Upper lobe of right lung (tissue), 1 donor: Measurements from ENCODE around the gene GJB4. TPM values are rescaled to one million over a fixed set of nuclear protein-coding genes. Genes with fewer than 3 reads are reported as not detected.
"Not testable (repeated sequence)": the region's sequence is repeated elsewhere in the genome, so short reads cannot be mapped to it uniquely, and the experiment has no call there.

ENCODE experiments used
- ATAC-seq: fragments of 200-7000 bp; cut with Tn5 transposase; one replicate; pipeline ENCODE4 v1.9.1; 2020; ENCODE audit warnings: mild to moderate bottlenecking, moderate library complexity
- DNase-seq: peaks from one replicate; pipeline ENCODE4 v3.0.0-alpha.2; 2020
- H3K27ac ChIP-seq: fragments of 200-600 bp; one replicate; pipeline ENCODE4 v1.8.0; 2022
- H3K27me3 ChIP-seq: fragments of 200-600 bp; one replicate; pipeline ENCODE4 v1.8.0; 2022; ENCODE audit warnings: mild to moderate bottlenecking
- H3K36me3 ChIP-seq: fragments of 200-600 bp; one replicate; pipeline ENCODE4 v1.8.0; 2022
- H3K4me1 ChIP-seq: fragments of 200-600 bp; one replicate; pipeline ENCODE4 v1.8.0; 2022
- H3K4me3 ChIP-seq: fragments of 200-600 bp; one replicate; pipeline ENCODE4 v1.8.0; 2022; ENCODE audit warnings: mild to moderate bottlenecking
- H3K9me3 ChIP-seq: fragments of 200-600 bp; one replicate; pipeline ENCODE4 v1.8.0; 2022
- intact Hi-C: fragments of 100-400 bp; cut with DNase I; formaldehyde crosslinking; loops from one replicate; pipeline ENCODE4 v1.11.0; 2022
- total RNA-seq: library from RNA; stranded (reverse); fragmentation: NEBNext Ultra II Directional; extraction: Animal tissue kit (Norgen Biotek cat#: 25700); gene quantifications from one replicate; pipeline ENCODE4 v1.2.1, GENCODE V29; 2021
- TF ChIP-seq, protein P1 (sequence below): fragments of 200-600 bp; IDR thresholded peaks from one replicate; pipeline ENCODE4 v1.8.0; 2022; ENCODE audit warnings: antibody characterized with exemption
- donor health status: DM: no; HTN: yes; CAD: no; lungs with severe emphysema.

GJB4 gene
- total RNA-seq, 1 donor from 2014 or later: not detected

DNA sequence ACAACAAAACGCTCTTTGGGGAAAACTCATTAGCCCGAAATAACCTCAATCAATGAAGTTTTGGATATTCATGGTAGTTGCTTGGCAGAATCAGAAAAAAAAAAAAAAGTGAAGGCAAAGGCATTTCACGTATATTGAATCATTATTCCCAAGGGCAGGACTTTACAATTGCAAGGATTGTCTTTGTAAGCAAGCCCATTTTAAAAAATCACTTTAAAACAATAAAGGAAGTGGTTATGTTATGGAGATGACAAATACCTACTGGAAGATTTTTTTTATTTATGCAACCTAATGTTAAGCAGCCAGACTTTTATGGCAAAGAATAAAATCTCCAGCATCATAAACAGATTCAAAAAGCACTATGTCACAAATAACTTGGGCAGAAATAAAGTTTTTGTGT lies 9.3 kb downstream of the GJB4 start:
- no peak for DNase-seq
- no peaks in the 10 kb centered on the region for H3K9me3 ChIP-seq

DNA sequence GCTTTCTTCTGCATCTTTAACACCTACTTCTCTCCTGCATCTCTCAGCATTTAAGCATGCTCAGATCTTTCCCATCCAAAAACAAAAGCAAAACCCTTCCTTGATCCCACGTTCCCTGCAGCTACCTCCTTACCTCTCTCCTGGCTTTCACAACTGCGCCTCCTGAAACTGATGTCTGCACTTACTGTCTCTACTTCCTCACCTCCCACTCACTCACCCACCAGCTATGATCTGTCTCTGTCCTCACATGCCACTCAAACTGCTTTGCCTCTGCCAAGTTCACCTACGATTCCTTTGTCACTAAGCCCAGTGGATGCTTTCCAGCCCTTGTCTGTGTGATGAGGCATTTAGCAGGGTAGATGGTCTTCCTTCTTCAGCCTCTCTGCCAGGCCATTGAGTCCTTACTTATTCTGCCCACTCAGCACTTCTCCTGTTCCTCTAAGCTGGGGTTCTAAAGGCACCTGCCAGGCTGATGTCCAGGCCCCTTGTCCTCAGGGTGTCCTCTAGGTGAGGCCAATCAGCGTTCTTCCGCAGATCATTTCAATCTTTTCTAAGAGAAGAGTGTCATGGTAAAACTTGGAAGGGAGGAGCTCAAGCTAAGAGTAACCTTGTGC lies 11.5 kb downstream of the GJB4 start:
- intact Hi-C loops: no loop called here
- ATAC-seq (no peak), DNase-seq (no peak)
- TF ChIP-seq, protein P1, sequence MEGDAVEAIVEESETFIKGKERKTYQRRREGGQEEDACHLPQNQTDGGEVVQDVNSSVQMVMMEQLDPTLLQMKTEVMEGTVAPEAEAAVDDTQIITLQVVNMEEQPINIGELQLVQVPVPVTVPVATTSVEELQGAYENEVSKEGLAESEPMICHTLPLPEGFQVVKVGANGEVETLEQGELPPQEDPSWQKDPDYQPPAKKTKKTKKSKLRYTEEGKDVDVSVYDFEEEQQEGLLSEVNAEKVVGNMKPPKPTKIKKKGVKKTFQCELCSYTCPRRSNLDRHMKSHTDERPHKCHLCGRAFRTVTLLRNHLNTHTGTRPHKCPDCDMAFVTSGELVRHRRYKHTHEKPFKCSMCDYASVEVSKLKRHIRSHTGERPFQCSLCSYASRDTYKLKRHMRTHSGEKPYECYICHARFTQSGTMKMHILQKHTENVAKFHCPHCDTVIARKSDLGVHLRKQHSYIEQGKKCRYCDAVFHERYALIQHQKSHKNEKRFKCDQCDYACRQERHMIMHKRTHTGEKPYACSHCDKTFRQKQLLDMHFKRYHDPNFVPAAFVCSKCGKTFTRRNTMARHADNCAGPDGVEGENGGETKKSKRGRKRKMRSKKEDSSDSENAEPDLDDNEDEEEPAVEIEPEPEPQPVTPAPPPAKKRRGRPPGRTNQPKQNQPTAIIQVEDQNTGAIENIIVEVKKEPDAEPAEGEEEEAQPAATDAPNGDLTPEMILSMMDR: no peak
- H3K4me1 ChIP-seq: no peaks in the 10 kb centered on the region
- no peaks in the 10 kb centered on the region for H3K27me3 ChIP-seq
- no peak overlapping the region for H3K4me3 ChIP-seq
- no peak overlapping the region for H3K27ac ChIP-seq
- no peaks in the 10 kb centered on the region for H3K9me3 ChIP-seq
- H3K36me3 ChIP-seq: no peaks in the 10 kb centered on the region

More for the DNA sequence above, 9.3 kb downstream of the GJB4 start:
- Histone ChIP-seq H3K4me3 (no peak overlapping the region), H3K4me1 (no peaks in the 10 kb centered on the region), H3K27me3 (no peaks in the 10 kb centered on the region), H3K36me3 (no peaks in the 10 kb centered on the region), H3K27ac (no peak overlapping the region)
- TF ChIP-seq, protein P1: no peak
- ATAC-seq: no peak
- intact Hi-C loops: no loop called here

DNA sequence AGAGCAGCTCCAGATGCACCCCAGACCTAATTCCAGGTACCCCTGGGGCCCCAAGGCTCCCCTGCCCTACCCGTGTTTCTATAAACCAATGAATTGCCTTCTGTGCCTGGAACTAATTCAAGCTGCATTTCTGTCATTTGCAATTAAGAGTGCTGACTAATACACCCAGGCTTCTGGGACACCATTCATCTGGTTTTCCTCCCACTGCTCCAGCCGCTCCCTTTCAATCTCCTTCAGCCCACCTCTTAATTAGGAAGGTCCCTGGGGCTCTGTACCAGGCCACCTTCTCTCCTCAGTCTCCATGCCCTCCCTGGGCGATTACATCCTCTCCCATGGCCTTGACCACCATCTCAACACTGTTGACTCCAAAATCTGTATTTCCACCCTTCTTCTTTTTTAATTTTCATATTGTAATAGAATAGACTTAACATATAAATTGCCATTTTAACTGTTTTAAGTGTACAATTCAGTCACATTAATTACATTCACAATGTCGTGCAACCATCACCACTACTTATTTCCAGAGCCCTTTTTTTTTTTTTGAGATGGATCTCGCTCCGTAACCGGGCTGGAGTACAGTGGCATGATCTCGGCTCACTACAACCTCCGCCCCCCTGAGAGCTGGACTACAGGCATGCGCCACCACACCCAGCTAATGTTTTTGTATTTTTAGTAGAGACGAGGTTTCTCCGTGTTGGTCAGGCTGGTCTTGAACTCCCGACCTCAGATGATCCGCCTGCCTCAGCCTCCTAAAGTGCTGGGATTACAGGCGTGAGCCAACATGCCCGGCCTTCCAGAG lies 12.2 kb downstream of the GJB4 start:
- peaks cover 8% of the 10 kb centered on the region for H3K27me3 ChIP-seq
- no peak overlapping the region for H3K27ac ChIP-seq
- DNase-seq: no peak
- no peaks in the 10 kb centered on the region for H3K4me1 ChIP-seq
- intact Hi-C loops: no loop called here
- ATAC-seq: no peak
- TF ChIP-seq, protein P1: no peak
- H3K9me3 ChIP-seq: no peaks in the 10 kb centered on the region
- no peaks in the 10 kb centered on the region for H3K36me3 ChIP-seq
- no peak overlapping the region for H3K4me3 ChIP-seq

DNA sequence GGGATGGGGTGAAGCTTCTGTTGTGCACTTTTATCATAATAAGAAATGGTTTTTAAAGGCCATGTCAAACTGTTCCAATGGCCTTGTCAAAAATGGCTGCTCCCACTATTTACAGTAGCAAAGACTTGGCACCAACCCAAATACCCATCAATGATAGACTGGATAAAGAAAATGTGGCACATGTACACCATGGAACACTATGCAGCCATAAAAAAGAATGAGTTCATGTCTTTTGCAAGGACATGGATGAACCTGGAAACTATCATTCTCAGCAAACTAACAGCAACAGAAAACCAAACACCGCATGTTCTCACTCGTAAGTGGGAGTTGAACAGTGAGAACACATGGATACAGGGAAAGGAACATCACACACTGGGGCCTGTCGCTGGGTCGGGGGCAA lies 13.6 kb downstream of the GJB4 start:
- H3K36me3 ChIP-seq, DNase-seq, intact Hi-C loops, ATAC-seq, H3K4me1 ChIP-seq, H3K9me3 ChIP-seq, H3K4me3 ChIP-seq, H3K27ac ChIP-seq: not testable (repeated sequence)
- peaks cover 14% of the 10 kb centered on the region for H3K27me3 ChIP-seq

DNA sequence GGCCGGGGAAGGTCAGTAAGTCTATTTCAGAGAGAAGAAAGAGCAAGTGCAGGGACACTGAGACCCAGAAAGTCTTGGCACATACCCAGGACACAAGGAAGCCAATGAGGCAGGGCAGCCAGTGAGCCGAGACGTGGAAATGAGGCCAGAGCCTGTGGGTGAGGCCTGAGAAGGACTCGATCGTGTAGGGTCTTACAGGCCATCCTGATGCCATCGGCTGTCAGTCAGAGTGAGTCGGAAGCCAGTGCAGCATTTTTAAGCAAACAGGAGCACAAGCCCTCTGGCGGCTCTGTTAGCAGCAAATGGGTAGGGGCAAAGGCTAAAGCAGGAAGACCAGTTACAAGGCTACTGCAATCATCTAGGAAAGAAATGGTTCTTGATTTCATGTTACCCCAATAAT lies 15.4 kb downstream of the GJB4 start:
- Histone ChIP-seq H3K27ac (no peak overlapping the region), H3K36me3 (no peaks in the 10 kb centered on the region), H3K4me3 (no peak overlapping the region), H3K27me3 (peaks cover 14% of the 10 kb centered on the region), H3K4me1 (no peaks in the 10 kb centered on the region), H3K9me3 (no peaks in the 10 kb centered on the region)
- ATAC-seq (no peak), DNase-seq (no peak)
- intact Hi-C loops: no loop called here
- TF ChIP-seq, protein P1: no peak

DNA sequence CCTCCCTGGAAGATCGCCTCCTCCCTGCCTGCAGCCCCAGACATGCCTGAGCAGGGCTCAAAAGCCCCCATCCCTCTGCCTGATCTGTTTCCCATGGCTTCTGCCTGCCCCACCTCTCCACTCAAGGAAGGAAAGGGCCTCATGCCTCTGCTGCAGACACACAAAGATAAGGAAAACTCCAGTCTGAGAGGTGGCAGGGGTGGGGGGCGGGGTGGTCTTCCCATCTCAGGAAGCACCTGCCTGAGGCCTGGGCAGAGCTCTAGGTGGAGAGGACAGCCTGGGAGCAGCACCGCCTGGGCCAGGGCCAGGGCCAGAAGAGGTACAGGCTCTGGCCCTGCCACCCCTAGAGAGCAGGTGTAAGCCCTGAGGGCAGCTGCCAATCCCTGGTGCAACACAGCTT lies 17.4 kb downstream of the GJB4 start:
- Histone ChIP-seq H3K27me3 (peaks cover 33% of the 10 kb centered on the region), H3K36me3 (no peaks in the 10 kb centered on the region), H3K4me1 (peaks cover 13% of the 10 kb centered on the region), H3K9me3 (no peaks in the 10 kb centered on the region), H3K4me3 (no peak overlapping the region), H3K27ac (no peak overlapping the region)
- ATAC-seq (no peak), DNase-seq (peak; percentile 38)
- TF ChIP-seq, protein P1: no peak
- intact Hi-C loops: no loop called here
